Fibroblast of mammary gland (primary cell): ENCODE measurements around the gene SDK2.
A peak's percentile ranks its signal among the peaks of the same experiment; 100 is the strongest.
"Not testable (repeated sequence)": the region's sequence is repeated elsewhere in the genome, so short reads cannot be mapped to it uniquely, and the experiment has no call there.

Source experiments
- DNase-seq: peaks from one replicate; pipeline ENCODE4 v3.0.0-alpha.2; 2010; ENCODE audit warnings: low read depth
- H3K4me3 ChIP-seq: 2 replicates; pipeline ENCODE4 v1.5.1; 2011; ENCODE audit warnings: low read depth, mild to moderate bottlenecking, low read length, moderate library complexity; ENCODE audit not compliant: control insufficient read depth
- CTCF ChIP-seq: conservative IDR thresholded peaks from 2 replicates; pipeline ENCODE4 v1.5.1; 2011; ENCODE audit warnings: low read depth, low read length, inconsistent platforms; ENCODE audit not compliant: control insufficient read depth, insufficient read depth

Gene SDK2

GRCh38 chr17:73311781-73312641, 332.2 kb downstream of the SDK2 start, which contains the start of gene CDC42EP4:
Gene CDC42EP4 (minus strand): TSS chr17:73312001. CDS start chr17:73286500, 25,501 bp downstream.
- DNase-seq: peak; percentile 89
- H3K4me3 ChIP-seq: peak within 1 kb of the TSS; percentile 93
- no peak for TF ChIP-seq CTCF

- DNase-seq: no peak
- peak overlapping the region; percentile 93 for H3K4me3 ChIP-seq
- TF ChIP-seq CTCF: no peak
Measured at GRCh38 chr17:73311428-73311780, 332.8 kb downstream of the SDK2 start.

- no peak for DNase-seq
Measured at GRCh38 chr17:73309727-73310596, 334.3 kb downstream of the SDK2 start.

GRCh38 chr17:73308959-73309358, 335.3 kb downstream of the SDK2 start:
- peak overlapping the region; percentile 93 for H3K4me3 ChIP-seq
- not testable (repeated sequence) for DNase-seq

More at GRCh38 chr17:73309727-73310596, 334.3 kb downstream of the SDK2 start:
- peak overlapping the region; percentile 93 for H3K4me3 ChIP-seq
- TF ChIP-seq CTCF: no peak

- no peak for TF ChIP-seq CTCF
- peak; percentile 93 for DNase-seq
- peak overlapping the region; percentile 27 for H3K4me3 ChIP-seq
Measured at GRCh38 chr17:73308017-73308823, 336.0 kb downstream of the SDK2 start.

GRCh38 chr17:73307130-73307529, 337.1 kb downstream of the SDK2 start:
- no peak overlapping the region for H3K4me3 ChIP-seq
- TF ChIP-seq CTCF: no peak

More at GRCh38 chr17:73307130-73307529, 337.1 kb downstream of the SDK2 start:
- DNase-seq: no peak
